COLO829 (cell line): Measurements from ENCODE around the gene ZNF202.
"Not testable (repeated sequence)": the region's sequence is repeated elsewhere in the genome, so short reads cannot be mapped to it uniquely, and the experiment has no call there.

ENCODE experiments used
- DNase-seq: peaks from one replicate; pipeline ENCODE4 v3.0.0; 2012; ENCODE audit warnings: low spot score

Gene ZNF202

GRCh38 chr11:123742031-123742723 lies 717 bp upstream of the ZNF202 start:
- no peak for DNase-seq

- DNase-seq: peak; percentile 6
Observed at GRCh38 chr11:123740787-123741158, 687 bp downstream of the ZNF202 start.

- DNase-seq: no peak
Observed at GRCh38 chr11:123738374-123738773, 3.1 kb downstream of the ZNF202 start.

GRCh38 chr11:123736769-123737168 lies 4.7 kb downstream of the ZNF202 start:
- no peak for DNase-seq

- DNase-seq: no peak
Observed at GRCh38 chr11:123729602-123730001, 11.9 kb downstream of the ZNF202 start.

- DNase-seq: no peak
Observed at GRCh38 chr11:123725995-123726655, 15.3 kb downstream of the ZNF202 start.

- no peak for DNase-seq
Observed at GRCh38 chr11:123719452-123719851, 22.0 kb downstream of the ZNF202 start.

- no peak for DNase-seq
Observed at GRCh38 chr11:123718469-123718868, 23.0 kb downstream of the ZNF202 start.

GRCh38 chr11:123718063-123718462 lies 23.4 kb downstream of the ZNF202 start:
- DNase-seq: no peak

GRCh38 chr11:123712627-123713026 lies 28.8 kb downstream of the ZNF202 start:
- DNase-seq: not testable (repeated sequence)

GRCh38 chr11:123707606-123708205 lies 33.8 kb downstream of the ZNF202 start:
- DNase-seq: peak; percentile 72

- no peak for DNase-seq
Observed at GRCh38 chr11:123707206-123707605, 34.3 kb downstream of the ZNF202 start.

- no peak for DNase-seq
Observed at GRCh38 chr11:123704341-123704740, 37.1 kb downstream of the ZNF202 start.

- no peak for DNase-seq
Observed at GRCh38 chr11:123702696-123703095, 38.8 kb downstream of the ZNF202 start.

- DNase-seq: peak; percentile 16
Observed at GRCh38 chr11:123702139-123702538, 39.3 kb downstream of the ZNF202 start.

- DNase-seq: no peak
Observed at GRCh38 chr11:123700772-123701171, 40.7 kb downstream of the ZNF202 start.

GRCh38 chr11:123698546-123699127 lies 42.8 kb downstream of the ZNF202 start:
- DNase-seq: no peak

- no peak for DNase-seq
Observed at GRCh38 chr11:123696183-123696582, 45.3 kb downstream of the ZNF202 start.

- no peak for DNase-seq
Observed at GRCh38 chr11:123695231-123695630, 46.2 kb downstream of the ZNF202 start.

GRCh38 chr11:123694551-123694950 lies 46.9 kb downstream of the ZNF202 start:
- DNase-seq: no peak

- DNase-seq: no peak
Observed at GRCh38 chr11:123692961-123693360, 48.5 kb downstream of the ZNF202 start.

- DNase-seq: peak; percentile 62
Observed at GRCh38 chr11:123690485-123690884, 51.0 kb downstream of the ZNF202 start.

- no peak for DNase-seq
Observed at GRCh38 chr11:123684601-123685000, 56.9 kb downstream of the ZNF202 start.
